NCI-H2081 (cell line): Measurements from ENCODE around the gene ASCC1.
"Not testable (repeated sequence)": the region's sequence is repeated elsewhere in the genome, so short reads cannot be mapped to it uniquely, and the experiment has no call there.

Experiments used
- DNase-seq, 2 experiments: peaks; one replicate each; lab custom pipeline; 2025; lab: John Stamatoyannopoulos, UW

ASCC1 gene

GRCh38 chr10:72248468-72249151 lies 32.5 kb upstream of the ASCC1 start:
- DNase-seq: peak in 1 of 2 experiments; percentile 14

GRCh38 chr10:72245949-72246525 lies 30.0 kb upstream of the ASCC1 start:
- DNase-seq: no peak

- DNase-seq: no peak
These were observed 28.5 kb upstream of the ASCC1 start for GRCh38 chr10:72244573-72245038.

GRCh38 chr10:72243822-72244437 lies 27.9 kb upstream of the ASCC1 start:
- DNase-seq: peak in 1 of 2 experiments; percentile 15

GRCh38 chr10:72242675-72243074 lies 26.6 kb upstream of the ASCC1 start:
- peak in 1 of 2 experiments; percentile 1 for DNase-seq

GRCh38 chr10:72241691-72242252 lies 25.7 kb upstream of the ASCC1 start:
- no peak for DNase-seq

- no peak for DNase-seq
These were observed 24.3 kb upstream of the ASCC1 start for GRCh38 chr10:72240371-72240770.

- DNase-seq: no peak
These were observed 23.3 kb upstream of the ASCC1 start for GRCh38 chr10:72239409-72239808.

GRCh38 chr10:72238392-72239175 lies 22.5 kb upstream of the ASCC1 start:
- no peak for DNase-seq

GRCh38 chr10:72235544-72236279 lies 19.6 kb upstream of the ASCC1 start:
- DNase-seq: no peak

- DNase-seq: peak in 1 of 2 experiments; percentile 72
These were observed 18.6 kb upstream of the ASCC1 start for GRCh38 chr10:72234560-72235095.

GRCh38 chr10:72233621-72234020 lies 17.5 kb upstream of the ASCC1 start:
- no peak for DNase-seq

GRCh38 chr10:72229261-72230251 lies 13.5 kb upstream of the ASCC1 start:
- peak; percentile 78 to 90 for DNase-seq

GRCh38 chr10:72228318-72228751 lies 12.3 kb upstream of the ASCC1 start:
- DNase-seq: peak; percentile 86 to 96

- no peak for DNase-seq
These were observed 11.8 kb upstream of the ASCC1 start for GRCh38 chr10:72227826-72228225.

GRCh38 chr10:72226418-72227027 lies 10.4 kb upstream of the ASCC1 start:
- no peak for DNase-seq

- not testable (repeated sequence) for DNase-seq
These were observed 8.1 kb upstream of the ASCC1 start for GRCh38 chr10:72224191-72224590.

GRCh38 chr10:72223743-72224101 lies 7.6 kb upstream of the ASCC1 start:
- DNase-seq: no peak

- DNase-seq: no peak
These were observed 5.2 kb upstream of the ASCC1 start for GRCh38 chr10:72221278-72221677.
